ENCODE results near the gene SP3.

SP3 gene

DNA sequence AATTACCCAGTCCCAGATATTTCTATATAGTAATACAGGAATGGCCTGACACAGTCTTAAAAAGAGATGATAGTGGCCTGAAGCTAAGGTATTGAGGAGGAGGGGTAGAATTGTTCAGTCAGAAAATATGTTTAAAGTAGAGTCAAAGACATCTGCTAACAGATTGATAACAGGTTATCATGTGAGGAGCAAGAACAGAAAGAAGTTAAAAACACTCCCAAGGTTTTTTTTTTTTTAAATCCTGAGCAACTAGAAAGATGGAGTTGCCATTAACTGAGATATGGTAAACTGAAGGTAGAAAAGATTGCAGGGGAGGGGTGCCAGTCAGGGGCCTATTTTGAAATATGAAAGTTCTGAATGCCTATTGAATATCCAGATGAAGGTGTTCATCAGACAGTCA, 43.1 kb downstream of the SP3 start:
- no peak for TF ChIP-seq CTCF (IDR thresholded peaks at IDR 0.05)
- Histone ChIP-seq H3K27ac (no peak overlapping the region), H3K4me3 (no peak overlapping the region)
- no peak for DNase-seq (ENCODE audit: low spot score)

- TF ChIP-seq CTCF (IDR thresholded peaks at IDR 0.05), result no peak
- DNase-seq (ENCODE audit: low spot score), result no peak
- Histone ChIP-seq H3K4me3 (no peak overlapping the region), H3K27ac (no peak overlapping the region)
Observed at GRCh38 chr2:173914055-173914927, 50.9 kb downstream of the SP3 start.

GRCh38 chr2:173909846-173910245, 55.3 kb downstream of the SP3 start:
- Histone ChIP-seq H3K4me3 (no peak overlapping the region), H3K27ac (no peak overlapping the region)
- no peak for DNase-seq (ENCODE audit: low spot score)
- TF ChIP-seq CTCF (IDR thresholded peaks at IDR 0.05), result no peak

DNA sequence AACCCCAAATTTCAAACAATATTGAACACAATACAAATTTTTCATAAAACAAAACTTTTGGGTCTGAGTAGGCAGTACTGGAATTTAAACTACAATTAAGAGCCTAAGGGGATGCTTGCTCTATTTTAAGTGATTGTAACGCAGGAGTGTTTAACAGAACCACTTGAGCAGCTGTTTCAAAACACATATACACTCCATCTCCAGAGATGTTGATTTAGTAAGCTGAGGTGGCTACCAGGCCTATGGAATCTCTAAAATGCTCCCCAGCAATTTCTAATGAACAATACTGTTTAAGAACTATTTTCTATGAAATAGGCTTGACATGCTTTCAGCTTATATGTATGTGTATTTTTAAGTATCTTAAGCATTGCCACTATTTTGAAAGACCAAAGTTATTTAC, 58.5 kb downstream of the SP3 start:
- DNase-seq (ENCODE audit: low spot score), result no peak
- Histone ChIP-seq H3K4me3 (no peak overlapping the region), H3K27ac (no peak overlapping the region)
- no peak for TF ChIP-seq CTCF (IDR thresholded peaks at IDR 0.05)

DNA sequence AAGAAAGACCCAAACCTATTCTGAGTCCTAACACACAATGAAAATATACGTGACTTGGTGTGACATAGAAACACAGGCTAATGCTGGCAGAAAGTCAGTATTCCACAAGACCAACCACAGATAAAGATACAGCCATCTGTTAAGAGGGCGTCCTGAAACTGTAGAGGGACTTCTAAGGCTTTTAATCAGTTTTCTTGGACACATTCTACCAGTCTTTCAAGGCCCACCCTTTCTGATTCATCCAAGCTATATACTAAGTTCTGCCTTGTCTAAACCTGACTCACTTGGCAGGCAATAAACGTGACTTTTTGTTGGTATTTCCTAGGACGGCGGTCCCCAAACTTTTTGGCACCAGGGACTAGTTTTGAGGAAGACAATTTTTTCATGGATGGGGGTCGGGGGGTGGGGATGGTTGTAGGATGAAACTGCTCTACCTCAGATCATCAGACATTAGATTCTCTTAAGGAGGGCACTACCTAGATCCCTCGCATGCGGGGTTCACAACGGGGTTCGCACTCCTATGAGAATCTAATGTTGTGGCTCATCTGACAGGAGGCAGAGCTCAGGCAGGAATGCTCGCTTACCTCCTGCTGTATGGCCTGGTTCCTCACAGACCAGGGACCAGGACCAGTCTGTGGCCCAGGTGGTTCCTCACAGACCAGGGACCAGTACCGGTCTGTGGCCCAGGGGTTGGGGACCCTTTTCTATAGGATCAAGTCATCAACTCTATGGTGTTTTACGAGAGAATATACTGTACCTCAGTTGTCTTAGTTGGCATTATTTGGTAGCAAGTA, 61.4 kb downstream of the SP3 start:
- no peak for TF ChIP-seq CTCF (IDR thresholded peaks at IDR 0.05)
- Histone ChIP-seq H3K4me3 (no peak overlapping the region), H3K27ac (no peak overlapping the region)
- no peak for DNase-seq (ENCODE audit: low spot score)

GRCh38 chr2:173898996-173899395, 66.2 kb downstream of the SP3 start:
- Histone ChIP-seq H3K27ac (no peak overlapping the region), H3K4me3 (no peak overlapping the region)
- no peak for DNase-seq (ENCODE audit: low spot score)
- TF ChIP-seq CTCF (IDR thresholded peaks at IDR 0.05), result no peak

All from coronary artery (tissue), 2 donors.